Measurements from ENCODE around the gene FNDC8. TPM values are rescaled to one million over a fixed set of nuclear protein-coding genes. Genes with fewer than 3 reads are reported as not detected.
"Not testable (repeated sequence)": the region's sequence is repeated elsewhere in the genome, so short reads cannot be mapped to it uniquely, and the experiment has no call there.

FNDC8 gene
- total and polyA plus RNA-seq, 10 donors = 0.10 TPM; not detected in 9

DNA sequence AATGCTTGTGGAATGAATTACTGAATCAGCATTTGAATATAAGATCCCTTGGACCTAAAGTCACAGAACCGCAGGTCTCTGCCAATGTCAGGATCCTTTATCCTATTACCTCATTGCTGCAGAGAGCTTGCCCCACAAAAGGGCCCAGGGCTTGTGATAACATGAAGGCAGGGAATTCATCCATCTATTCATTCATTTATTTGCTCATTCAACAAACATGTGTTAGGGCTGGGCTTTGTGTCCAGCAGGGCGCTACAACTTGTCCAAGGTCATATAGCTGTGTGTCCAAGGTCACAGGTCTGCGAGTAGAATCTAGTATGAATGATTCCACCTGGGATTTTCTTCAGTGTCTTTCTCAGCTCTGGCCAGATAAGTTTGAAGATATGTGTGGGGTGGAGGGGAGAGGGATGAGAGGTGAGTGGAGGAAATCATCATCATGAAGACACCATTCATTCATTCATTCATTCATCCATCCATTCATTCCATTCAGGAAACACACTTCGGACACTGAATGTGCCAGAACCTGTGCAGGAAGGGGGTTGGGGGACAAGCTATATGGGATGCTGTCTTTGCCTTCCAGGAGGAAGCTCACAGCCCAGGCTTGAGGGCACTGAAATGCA, 24.9 kb downstream of the FNDC8 start:
- H3K4me3 ChIP-seq = no peak overlapping the region
- no peaks in the 10 kb centered on the region for H3K9me3 ChIP-seq
- intact Hi-C loops (cut with DNase I; ENCODE audit: low total_unique reads) = no loop called here
- 64 to 82% (median 79%) methylated on average over 4 of the region's 4 CpGs for WGBS, 5 donors
- TF ChIP-seq POLR2AphosphoS5 (IDR thresholded peaks at IDR 0.05) (no peak), POLR2A (IDR thresholded peaks at IDR 0.05) (no peak)
- TF ChIP-seq, protein P1, sequence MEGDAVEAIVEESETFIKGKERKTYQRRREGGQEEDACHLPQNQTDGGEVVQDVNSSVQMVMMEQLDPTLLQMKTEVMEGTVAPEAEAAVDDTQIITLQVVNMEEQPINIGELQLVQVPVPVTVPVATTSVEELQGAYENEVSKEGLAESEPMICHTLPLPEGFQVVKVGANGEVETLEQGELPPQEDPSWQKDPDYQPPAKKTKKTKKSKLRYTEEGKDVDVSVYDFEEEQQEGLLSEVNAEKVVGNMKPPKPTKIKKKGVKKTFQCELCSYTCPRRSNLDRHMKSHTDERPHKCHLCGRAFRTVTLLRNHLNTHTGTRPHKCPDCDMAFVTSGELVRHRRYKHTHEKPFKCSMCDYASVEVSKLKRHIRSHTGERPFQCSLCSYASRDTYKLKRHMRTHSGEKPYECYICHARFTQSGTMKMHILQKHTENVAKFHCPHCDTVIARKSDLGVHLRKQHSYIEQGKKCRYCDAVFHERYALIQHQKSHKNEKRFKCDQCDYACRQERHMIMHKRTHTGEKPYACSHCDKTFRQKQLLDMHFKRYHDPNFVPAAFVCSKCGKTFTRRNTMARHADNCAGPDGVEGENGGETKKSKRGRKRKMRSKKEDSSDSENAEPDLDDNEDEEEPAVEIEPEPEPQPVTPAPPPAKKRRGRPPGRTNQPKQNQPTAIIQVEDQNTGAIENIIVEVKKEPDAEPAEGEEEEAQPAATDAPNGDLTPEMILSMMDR (IDR thresholded peaks at IDR 0.05 in 8 of 11, conservative IDR thresholded peaks at IDR 0.05 in 3 of 11) = no peak
- peaks cover 1 to 41% (median 17%) of the 10 kb centered on the region in 6 donors for H3K4me1 ChIP-seq
- peak overlapping the region in 6 of 8 donors; percentile 41 to 82 (median 78) for H3K27ac ChIP-seq
- no peak for DNase-seq
- no peaks in the 10 kb centered on the region for H3K27me3 ChIP-seq (replicated peaks in 1 of 7)
- H3K36me3 ChIP-seq = no peaks in the 10 kb centered on the region

DNA sequence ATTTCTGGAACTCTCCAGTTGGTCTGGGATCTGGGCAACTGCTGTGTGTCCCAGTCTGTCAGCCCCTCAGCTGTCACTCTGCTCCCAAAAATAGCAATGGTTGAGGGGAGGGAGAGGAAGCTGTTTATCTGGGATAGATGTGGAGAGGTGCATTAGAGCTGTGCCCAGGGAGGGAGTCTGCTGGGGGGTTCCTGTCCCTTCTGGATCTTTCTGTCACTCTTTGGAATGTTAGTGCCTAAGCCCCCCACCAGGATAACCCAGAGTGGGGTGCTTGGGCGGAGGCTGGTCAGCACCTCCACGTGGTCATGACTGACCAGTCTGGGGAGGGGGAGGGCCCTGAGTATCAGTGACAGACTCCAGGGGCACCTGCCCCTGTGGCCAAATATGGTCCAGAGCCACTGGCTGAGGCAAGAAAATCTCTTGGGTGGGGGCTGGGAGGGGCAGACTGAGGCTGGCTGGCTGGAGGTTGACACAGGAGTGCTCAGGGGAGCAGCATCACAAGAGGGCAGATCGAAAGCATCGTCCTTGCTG, 26.0 kb downstream of the FNDC8 start, which contains the start of gene UNC45B:
Gene UNC45B, plus strand, starts transcription at position 443 of the 531 bp plus-strand sequence. CDS start 447 bp downstream, outside the sequence.
- H3K27me3 ChIP-seq (replicated peaks in 1 of 7) = no peaks in the 10 kb centered on the region
- H3K4me3 ChIP-seq = no peak within 1 kb of the TSS
- TF ChIP-seq POLR2A (IDR thresholded peaks at IDR 0.05) (no peak), POLR2AphosphoS5 (IDR thresholded peaks at IDR 0.05) (no peak)
- TF ChIP-seq, protein P1 (IDR thresholded peaks at IDR 0.05 in 8 of 11, conservative IDR thresholded peaks at IDR 0.05 in 3 of 11) = no peak
- WGBS, 5 donors = 68 to 92% (median 70%) methylated on average over 4 of the region's 4 CpGs
- no peaks in the 10 kb centered on the region for H3K9me3 ChIP-seq
- peak; percentile 68 for DNase-seq
- peak within 1 kb of the TSS; percentile 41 to 82 (median 75) for H3K27ac ChIP-seq
- intact Hi-C loops (cut with DNase I; ENCODE audit: low total_unique reads) = no loop called here
- H3K4me1 ChIP-seq = peaks cover 0 to 30% (median 12%) of the 10 kb centered on the region in 6 donors
- no peaks in the 10 kb centered on the region for H3K36me3 ChIP-seq

DNA sequence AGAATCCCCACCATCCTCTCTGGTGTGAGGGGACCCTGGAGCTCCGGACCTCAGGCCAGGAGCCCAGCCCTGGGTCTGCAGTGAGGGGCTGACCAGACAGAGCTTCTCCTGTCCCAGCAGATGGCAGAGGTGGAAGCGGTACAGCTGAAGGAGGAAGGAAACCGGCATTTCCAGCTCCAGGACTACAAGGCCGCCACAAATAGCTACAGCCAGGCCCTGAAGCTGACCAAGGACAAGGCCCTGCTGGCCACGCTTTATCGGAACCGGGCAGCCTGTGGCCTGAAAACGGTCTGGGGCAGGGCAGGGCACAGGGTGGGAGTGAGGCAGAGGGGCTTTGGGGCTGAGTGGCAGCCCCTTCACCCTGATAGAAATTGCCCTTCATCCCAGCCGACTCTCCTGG, 26.7 kb downstream of the FNDC8 start:
- WGBS, 5 donors = 64 to 81% (median 67%) methylated on average over 5 to 9 of the region's 9 CpGs
- Histone ChIP-seq H3K36me3 (no peaks in the 10 kb centered on the region), H3K4me3 (no peak overlapping the region), H3K27ac (peak overlapping the region; percentile 41 to 82 (median 75)), H3K9me3 (no peaks in the 10 kb centered on the region), H3K27me3 (replicated peaks in 1 of 7) (no peaks in the 10 kb centered on the region), H3K4me1 (peaks cover 0 to 26% (median 11%) of the 10 kb centered on the region in 6 donors)
- TF ChIP-seq, protein P1 (IDR thresholded peaks at IDR 0.05 in 8 of 11, conservative IDR thresholded peaks at IDR 0.05 in 3 of 11) = peak in 1 of 11 experiments; percentile 19
- TF ChIP-seq POLR2AphosphoS5 (IDR thresholded peaks at IDR 0.05) (peak; percentile 55 to 76 (median 75)), POLR2A (IDR thresholded peaks at IDR 0.05) (no peak)
- intact Hi-C loops (cut with DNase I; ENCODE audit: low total_unique reads) = no loop called here
- peak; percentile 80 for DNase-seq

DNA sequence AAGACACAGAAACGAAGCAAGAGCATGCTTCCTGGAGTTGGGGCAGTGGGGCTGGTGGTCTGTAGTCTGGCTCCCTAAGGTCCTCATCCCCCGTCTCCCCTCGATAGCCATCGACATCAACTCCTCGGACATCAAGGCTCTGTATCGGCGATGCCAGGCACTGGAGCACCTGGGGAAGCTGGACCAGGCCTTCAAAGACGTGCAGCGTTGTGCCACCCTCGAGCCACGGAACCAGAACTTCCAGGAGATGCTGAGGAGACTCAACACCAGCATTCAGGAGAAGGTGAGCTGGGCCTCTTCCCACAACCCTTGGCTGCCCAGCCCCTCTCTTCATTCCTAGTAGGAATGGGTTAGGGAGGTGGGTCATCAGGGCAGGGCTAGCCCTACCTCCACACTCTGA, 28.5 kb downstream of the FNDC8 start:
- Histone ChIP-seq H3K4me3 (no peak overlapping the region), H3K4me1 (peaks cover 0 to 26% (median 11%) of the 10 kb centered on the region in 6 donors), H3K9me3 (no peaks in the 10 kb centered on the region), H3K27ac (peak overlapping the region in 2 of 8 donors; percentile 77 to 78), H3K27me3 (replicated peaks in 1 of 7) (no peaks in the 10 kb centered on the region), H3K36me3 (no peaks in the 10 kb centered on the region)
- peak; percentile 59 for DNase-seq
- 87 to 98% (median 91%) methylated on average over 11 of the region's 11 CpGs for WGBS, 5 donors
- intact Hi-C loops (cut with DNase I; ENCODE audit: low total_unique reads) = no loop called here
- TF ChIP-seq POLR2AphosphoS5 (IDR thresholded peaks at IDR 0.05) (no peak), POLR2A (IDR thresholded peaks at IDR 0.05) (no peak)
- TF ChIP-seq, protein P1 (IDR thresholded peaks at IDR 0.05 in 8 of 11, conservative IDR thresholded peaks at IDR 0.05 in 3 of 11) = no peak

DNA sequence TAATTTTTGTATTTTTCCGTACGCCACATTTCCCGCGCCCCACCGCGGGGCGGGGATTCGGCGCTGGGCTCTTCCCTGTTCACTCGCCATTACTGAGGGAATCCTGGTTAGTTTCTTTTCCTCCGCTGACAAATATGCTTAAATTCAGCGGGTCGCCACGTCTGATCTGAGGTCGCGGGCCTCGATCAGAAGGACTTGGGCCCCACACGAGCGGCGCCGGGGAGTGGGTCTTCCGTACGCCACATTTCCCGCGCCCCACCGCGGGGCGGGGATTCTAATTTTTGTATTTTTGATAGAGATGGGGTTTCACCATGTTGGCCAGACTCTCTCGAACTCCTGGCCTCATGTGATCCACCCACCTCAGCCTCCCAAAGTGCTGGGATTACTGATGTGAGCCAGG, 29.7 kb downstream of the FNDC8 start:
- DNase-seq = peak; percentile 45

More for the DNA sequence above, 29.7 kb downstream of the FNDC8 start:
- H3K27me3 ChIP-seq (replicated peaks in 1 of 7); H3K4me3 ChIP-seq; H3K36me3 ChIP-seq; intact Hi-C loops (cut with DNase I; ENCODE audit: low total_unique reads); H3K27ac ChIP-seq; H3K9me3 ChIP-seq: not testable (repeated sequence)
- H3K4me1 ChIP-seq = peaks cover 0 to 23% (median 11%) of the 10 kb centered on the region in 6 donors
- WGBS, 5 donors = 91 to 94% (median 93%) methylated on average over 29 of the region's 29 CpGs

Measured in spleen (tissue), 11 donors.